ENCODE measurements around the gene GPBP1L1. TPM values are rescaled to one million over a fixed set of nuclear protein-coding genes. Genes with fewer than 3 reads are reported as not detected.
"Not testable (repeated sequence)": the region's sequence is repeated elsewhere in the genome, so short reads cannot be mapped to it uniquely, and the experiment has no call there.

Gene GPBP1L1
- polyA plus RNA-seq, 1 of the 3 experiments (the other 2 are of a cell fraction) = 28.5 TPM

GRCh38 chr1:45694823-45695222 lies 8.5 kb upstream of the GPBP1L1 start:
- Histone ChIP-seq H3K9me3 (no peaks in the 10 kb centered on the region), H3K27me3 (ENCODE audit: insufficient read depth) (no peaks in the 10 kb centered on the region), H3K36me3 (replicated peaks in 1 of 2; ENCODE audit: control insufficient read depth in 1 of 2, insufficient read depth in 2 of 2, low read length in 1 of 2) (peaks cover 33 to 47% of the 10 kb centered on the region in 2 experiments), H3K9me2 (no peaks in the 10 kb centered on the region), H3F3A (replicated peaks; ENCODE audit: insufficient read depth) (peaks cover 34% of the 10 kb centered on the region), H3K4me1 (ENCODE audit: control insufficient read depth in 1 of 2, insufficient read depth in 2 of 2, low read depth in 1 of 2, low read length in 1 of 2) (no peaks in the 10 kb centered on the region), H3K27ac (ENCODE audit: low read depth in 2 of 2, low read length in 1 of 2) (no peak overlapping the region), H3K4me2 (no peak overlapping the region), H3K4me3 (ENCODE audit: low read depth in 2 of 2, low read length in 1 of 2) (no peak overlapping the region), H3K9ac (no peak overlapping the region), H4K20me1 (ENCODE audit: insufficient read depth) (no peaks in the 10 kb centered on the region), H3K79me2 (ENCODE audit: insufficient read depth) (peaks cover 23% of the 10 kb centered on the region), H2AFZ (ENCODE audit: low read depth) (no peak overlapping the region)
- ChIA-PET CTCF (no interaction called here), POLR2A (no interaction called here)
- DNase-seq = no peak
- 94% methylated on average over 7 of the region's 7 CpGs for WGBS (ENCODE audit: low lambda C conversion rate)
- TF ChIP-seq GABPA (IDR thresholded peaks at IDR 0.05; ENCODE audit: low read depth) (no peak), JUND (IDR thresholded peaks at IDR 0.05) (no peak), EP300 (IDR thresholded peaks at IDR 0.05; ENCODE audit: borderline replicate concordance in 1 of 2, low read depth in 1 of 2, low read length in 1 of 2) (no peak), GATA2 (CRISPR knock-in tag; IDR thresholded peaks at IDR 0.05) (no peak), FOXJ3 (CRISPR knock-in tag; IDR thresholded peaks at IDR 0.05) (no peak)

DNA sequence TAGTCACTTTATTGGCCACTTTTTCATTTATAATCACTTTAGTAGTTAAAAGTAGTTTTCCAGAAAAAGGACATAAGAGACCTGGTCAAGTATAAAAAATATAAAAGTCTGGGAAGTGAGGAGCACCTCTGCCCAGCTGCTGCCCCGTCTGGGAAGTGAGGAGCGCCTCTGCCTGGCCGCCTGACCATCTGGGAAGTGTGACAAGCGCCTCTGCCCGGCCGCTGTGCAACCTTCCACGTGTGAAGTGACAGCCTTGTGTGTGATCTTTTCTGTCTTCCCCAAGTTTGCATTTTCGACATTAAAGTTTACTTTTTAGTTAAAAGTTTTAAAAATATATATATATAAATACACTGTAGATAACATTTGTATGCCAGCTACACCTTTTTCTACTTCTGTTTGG lies 7.5 kb upstream of the GPBP1L1 start:
- H3K27ac ChIP-seq (ENCODE audit: low read depth in 2 of 2, low read length in 1 of 2); H4K20me1 ChIP-seq (ENCODE audit: insufficient read depth); H3K27me3 ChIP-seq (ENCODE audit: insufficient read depth); H3K4me2 ChIP-seq; H3K4me1 ChIP-seq (ENCODE audit: control insufficient read depth in 1 of 2, insufficient read depth in 2 of 2, low read depth in 1 of 2, low read length in 1 of 2); CTCF ChIA-PET; H3K9me2 ChIP-seq; H2AFZ ChIP-seq (ENCODE audit: low read depth); POLR2A ChIA-PET; DNase-seq; H3K9me3 ChIP-seq; H3K4me3 ChIP-seq (ENCODE audit: low read depth in 2 of 2, low read length in 1 of 2); H3K9ac ChIP-seq: not testable (repeated sequence)
- 99% methylated on average over 8 of the region's 8 CpGs for WGBS (ENCODE audit: low lambda C conversion rate)
- Histone ChIP-seq H3K79me2 (ENCODE audit: insufficient read depth) (peaks cover 33% of the 10 kb centered on the region), H3K36me3 (replicated peaks in 1 of 2; ENCODE audit: control insufficient read depth in 1 of 2, insufficient read depth in 2 of 2, low read length in 1 of 2) (peaks cover 33 to 44% of the 10 kb centered on the region in 2 experiments), H3F3A (replicated peaks; ENCODE audit: insufficient read depth) (peaks cover 34% of the 10 kb centered on the region)

- peak; percentile 79 for DNase-seq
- H3F3A ChIP-seq (replicated peaks; ENCODE audit: insufficient read depth) = peaks cover 10% of the 10 kb centered on the region
- H3K4me3 ChIP-seq (ENCODE audit: low read depth in 2 of 2, low read length in 1 of 2) = peak within 1 kb of the TSS; percentile 71 to 95
- H3K4me2 ChIP-seq = peak within 1 kb of the TSS; percentile 85
- H3K9me2 ChIP-seq = no peaks in the 10 kb centered on the region
- peak within 1 kb of the TSS; percentile 92 for H3K9ac ChIP-seq
- peaks cover 74% of the 10 kb centered on the region for H3K79me2 ChIP-seq (ENCODE audit: insufficient read depth)
- H4K20me1 ChIP-seq (ENCODE audit: insufficient read depth) = peaks cover 16% of the 10 kb centered on the region; the same call in 1 of the 2 replicates
- peaks cover 13 to 14% of the 10 kb centered on the region in 2 experiments; a peak in 3 of 4 replicates for H3K4me1 ChIP-seq (ENCODE audit: control insufficient read depth in 1 of 2, insufficient read depth in 2 of 2, low read depth in 1 of 2, low read length in 1 of 2)
- no peaks in the 10 kb centered on the region for H3K9me3 ChIP-seq
- CTCF ChIA-PET = no interaction called here
- WGBS (ENCODE audit: low lambda C conversion rate) = under 1% methylated on average over 23 of the region's 24 CpGs
- peak within 1 kb of the TSS; percentile 80 for H2AFZ ChIP-seq (ENCODE audit: low read depth)
- H3K36me3 ChIP-seq (replicated peaks in 1 of 2; ENCODE audit: control insufficient read depth in 1 of 2, insufficient read depth in 2 of 2, low read length in 1 of 2) = peaks cover 14% of the 10 kb centered on the region in 2 experiments
- H3K27ac ChIP-seq (ENCODE audit: low read depth in 2 of 2, low read length in 1 of 2) = peak within 1 kb of the TSS; percentile 93 to 96
- POLR2A ChIA-PET = interaction anchor here (0.6 to 2.4 kb wide), 7 partner anchors 9 to 875 kb away, joined by 3 to 20 read pairs (median 4); partner anchors contain the start of gene NASP
- no peaks in the 10 kb centered on the region for H3K27me3 ChIP-seq (ENCODE audit: insufficient read depth)
- TF ChIP-seq EP300 (IDR thresholded peaks at IDR 0.05; ENCODE audit: borderline replicate concordance in 1 of 2, low read depth in 1 of 2, low read length in 1 of 2) = peak in 1 of 2 experiments; percentile 41; a peak in 1 of 4 replicates
- TF ChIP-seq GABPA (IDR thresholded peaks at IDR 0.05; ENCODE audit: low read depth) = peak; percentile 95
- TF ChIP-seq TCF12 (IDR thresholded peaks at IDR 0.05) = peak; percentile 34; the same call in 1 of the 2 replicates
- TF ChIP-seq TAF1 (IDR thresholded peaks at IDR 0.05; ENCODE audit: borderline replicate concordance, low read depth, low read length) = peak; percentile 93
- no peak for TF ChIP-seq GATA2 (CRISPR knock-in tag; IDR thresholded peaks at IDR 0.05)
- TF ChIP-seq MEF2A (IDR thresholded peaks at IDR 0.05; ENCODE audit: borderline replicate concordance, low read depth) = no peak
- TF ChIP-seq CHD2 (IDR thresholded peaks at IDR 0.05; ENCODE audit: low read length, partially characterized antibody) = peak; percentile 60
- TF ChIP-seq POLR2AphosphoS5 (IDR thresholded peaks at IDR 0.05; ENCODE audit: low read depth, low read length) = peak; percentile 92
- TF ChIP-seq ELF1 (IDR thresholded peaks at IDR 0.05) = peak; percentile 75
- TF ChIP-seq FOXJ3 (CRISPR knock-in tag; IDR thresholded peaks at IDR 0.05) = peak; percentile 35; the same call in 1 of the 2 replicates
- no peak for TF ChIP-seq USF1 (IDR thresholded peaks at IDR 0.05; ENCODE audit: borderline replicate concordance, low read depth)
- peak; percentile 32; the same call in 1 of the 2 replicates for TF ChIP-seq REST (IDR thresholded peaks at IDR 0.05; ENCODE audit: low read depth, low read length)
- TF ChIP-seq RFX5 (IDR thresholded peaks at IDR 0.05; ENCODE audit: low read length) = 0 out of 2 replicates have a peak, but pooled peaks have one; percentile 38
Measured at GRCh38 chr1:45687754-45688740, 1.7 kb upstream of the GPBP1L1 start, which contains the start of gene TMEM69. TSS of gene TMEM69 (plus strand) at chr1:45688181. CDS start at chr1:45691069, 2,888 bp downstream.
